Panc1 (cell line): Measurements from ENCODE around the gene AGPAT1. TPM values are rescaled to one million over a fixed set of nuclear protein-coding genes. Genes with fewer than 3 reads are reported as not detected.

Source experiments
- ATAC-seq: fragments of 200-7000 bp; cut with Tn5 transposase; 2 replicates; pipeline ENCODE4 v1.9.1; 2020; ENCODE audit warnings: mild to moderate bottlenecking, moderate library complexity
- BruUV-seq: library from RNA; stranded (reverse); fragments of 400-500 nt; replicated peaks from 2 replicates; lab custom pipeline; 2021; lab: Mats Ljungman, UMichigan
- CTCF ChIA-PET: fragments of 300-600 bp; sonication (Branson Sonifier 250); formaldehyde crosslinking; loops from one replicate; lab custom pipeline; 2022; ENCODE audit warnings: antibody characterized with exemption; lab: Charles Lee
- POLR2A ChIA-PET: fragments of 300-600 bp; sonication (Branson Sonifier 250); formaldehyde crosslinking; loops from one replicate; lab custom pipeline; 2022; ENCODE audit warnings: antibody characterized with exemption; lab: Charles Lee
- DNase-seq: peaks from one replicate; pipeline ENCODE4 v3.0.0-alpha.2; 2010; ENCODE audit warnings: low read depth, low spot score
- H3K27ac ChIP-seq: 2 replicates; pipeline ENCODE4 v1.5.1; 2011; ENCODE audit warnings: mild to moderate bottlenecking, low read length, inconsistent platforms
- H3K27me3 ChIP-seq: fragments of 200-500 bp; sonication (Bioruptor generic); 2 replicates; pipeline ENCODE4 v1.6.0; 2014; ENCODE audit warnings: low read length, inconsistent platforms; ENCODE audit not compliant: control insufficient read depth, insufficient read depth
- H3K36me3 ChIP-seq: fragments of 200-500 bp; sonication (Bioruptor generic); 2 replicates; pipeline ENCODE4 v1.5.1; 2014; ENCODE audit warnings: inconsistent platforms, mild to moderate bottlenecking, low read length, moderate library complexity; ENCODE audit not compliant: control insufficient read depth, insufficient read depth
- H3K4me1 ChIP-seq: 2 replicates; pipeline ENCODE4 v1.5.1; 2011; ENCODE audit warnings: inconsistent platforms, mild to moderate bottlenecking, low read length, moderate library complexity; ENCODE audit not compliant: control insufficient read depth, insufficient read depth
- H3K4me3 ChIP-seq, 2 experiments: 2 replicates each; pipeline ENCODE4 v1.5.1; 2011 to 2012; ENCODE audit warnings: low read depth in 2 of 2, low read length in 2 of 2, mild to moderate bottlenecking in 2 of 2, inconsistent platforms in 1 of 2, moderate library complexity in 1 of 2
- H3K9me3 ChIP-seq: fragments of 200-500 bp; sonication (Bioruptor generic); 2 replicates; pipeline ENCODE4 v1.5.1; 2014; ENCODE audit warnings: low read depth, mild to moderate bottlenecking, inconsistent platforms, low read length, moderate library complexity; ENCODE audit not compliant: control insufficient read depth, insufficient read depth
- POLR2AphosphoS5 ChIP-seq: IDR thresholded peaks from 2 replicates; pipeline ENCODE4 v1.6.1; 2012; ENCODE audit warnings: mild to moderate bottlenecking, low read depth, low read length, moderate library complexity
- SIN3A ChIP-seq: IDR thresholded peaks from 2 replicates; pipeline ENCODE4 v1.6.1; 2012; ENCODE audit warnings: low read depth, mild to moderate bottlenecking, low read length, moderate library complexity, borderline replicate concordance; ENCODE audit not compliant: insufficient read depth
- TCF7L2 ChIP-seq: IDR thresholded peaks from 2 replicates; pipeline ENCODE4 v1.6.1; 2011; ENCODE audit warnings: mild to moderate bottlenecking, low read depth, low read length, inconsistent platforms
- in situ Hi-C: cut with HindIII; loops from 2 replicates; pipeline ENCODE4 v1.10.0; 2016; ENCODE audit warnings: low sequenced_read_pairs, low pct_unique_long_range_greater_than_20kb
- intact Hi-C: fragments of 100-400 bp; cut with micrococcal nuclease; formaldehyde crosslinking; loops from one replicate; pipeline ENCODE4 v1.10.0; 2022; ENCODE audit not compliant: unreplicated experiment
- total RNA-seq: library from RNA; stranded (reverse); gene quantifications from one replicate; pipeline ENCODE4 v1.2.1, GENCODE V29; 2021; ENCODE audit not compliant: unreplicated experiment
- TF ChIP-seq, protein P1 (sequence below), 2 experiments: IDR thresholded peaks; 2 replicates each; pipeline ENCODE4 v1.6.1; 2011 to 2012; ENCODE audit warnings: low read depth in 2 of 2, control low read depth in 1 of 2, low read length in 1 of 2, mild to moderate bottlenecking in 1 of 2, moderate library complexity in 1 of 2; ENCODE audit not compliant: insufficient read depth in 1 of 2
- TF ChIP-seq, protein P2 (sequence below): fragments of 450-650 bp; IDR thresholded peaks from 2 replicates; pipeline ENCODE4 v1.5.1; 2017; ENCODE audit warnings: mild to moderate bottlenecking

AGPAT1 gene
- total RNA-seq, 1 experiment from 2014 or later = 88.4 TPM

GRCh38 chr6:32176476-32177182, 745 bp upstream of the AGPAT1 start:
- CTCF ChIA-PET = interaction anchor here (1.4 kb wide), 1 partner anchor 19 kb away, joined by 3 read pairs; no protein-coding TSS in a partner anchor
- POLR2A ChIA-PET = interaction anchor here (0.6 kb wide), 1 partner anchor 246 kb away, joined by 5 read pairs; no protein-coding TSS in a partner anchor
- Histone ChIP-seq H3K27ac (peak overlapping the region; percentile 98), H3K4me1 (peaks cover 37% of the 10 kb centered on the region), H3K36me3 (0 out of 2 replicates have a peak, but pooled peaks cover 3% of the 10 kb centered on the region), H3K9me3 (no peaks in the 10 kb centered on the region), H3K27me3 (no peaks in the 10 kb centered on the region), H3K4me3 (peak overlapping the region; percentile 61 to 64)
- no peak for ATAC-seq
- intact Hi-C loops (no loop called here), in situ Hi-C loops (no loop called here)
- no TSS peak for BruUV-seq
- DNase-seq = no peak
- TF ChIP-seq, protein P1, sequence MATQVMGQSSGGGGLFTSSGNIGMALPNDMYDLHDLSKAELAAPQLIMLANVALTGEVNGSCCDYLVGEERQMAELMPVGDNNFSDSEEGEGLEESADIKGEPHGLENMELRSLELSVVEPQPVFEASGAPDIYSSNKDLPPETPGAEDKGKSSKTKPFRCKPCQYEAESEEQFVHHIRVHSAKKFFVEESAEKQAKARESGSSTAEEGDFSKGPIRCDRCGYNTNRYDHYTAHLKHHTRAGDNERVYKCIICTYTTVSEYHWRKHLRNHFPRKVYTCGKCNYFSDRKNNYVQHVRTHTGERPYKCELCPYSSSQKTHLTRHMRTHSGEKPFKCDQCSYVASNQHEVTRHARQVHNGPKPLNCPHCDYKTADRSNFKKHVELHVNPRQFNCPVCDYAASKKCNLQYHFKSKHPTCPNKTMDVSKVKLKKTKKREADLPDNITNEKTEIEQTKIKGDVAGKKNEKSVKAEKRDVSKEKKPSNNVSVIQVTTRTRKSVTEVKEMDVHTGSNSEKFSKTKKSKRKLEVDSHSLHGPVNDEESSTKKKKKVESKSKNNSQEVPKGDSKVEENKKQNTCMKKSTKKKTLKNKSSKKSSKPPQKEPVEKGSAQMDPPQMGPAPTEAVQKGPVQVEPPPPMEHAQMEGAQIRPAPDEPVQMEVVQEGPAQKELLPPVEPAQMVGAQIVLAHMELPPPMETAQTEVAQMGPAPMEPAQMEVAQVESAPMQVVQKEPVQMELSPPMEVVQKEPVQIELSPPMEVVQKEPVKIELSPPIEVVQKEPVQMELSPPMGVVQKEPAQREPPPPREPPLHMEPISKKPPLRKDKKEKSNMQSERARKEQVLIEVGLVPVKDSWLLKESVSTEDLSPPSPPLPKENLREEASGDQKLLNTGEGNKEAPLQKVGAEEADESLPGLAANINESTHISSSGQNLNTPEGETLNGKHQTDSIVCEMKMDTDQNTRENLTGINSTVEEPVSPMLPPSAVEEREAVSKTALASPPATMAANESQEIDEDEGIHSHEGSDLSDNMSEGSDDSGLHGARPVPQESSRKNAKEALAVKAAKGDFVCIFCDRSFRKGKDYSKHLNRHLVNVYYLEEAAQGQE (IDR thresholded peaks at IDR 0.05; ENCODE audit: insufficient read depth in 1 of 2, low read depth in 2 of 2, low read length in 1 of 2) = no peak
- no peak for TF ChIP-seq POLR2AphosphoS5
- TF ChIP-seq TCF7L2 = no peak
- TF ChIP-seq, protein P2, sequence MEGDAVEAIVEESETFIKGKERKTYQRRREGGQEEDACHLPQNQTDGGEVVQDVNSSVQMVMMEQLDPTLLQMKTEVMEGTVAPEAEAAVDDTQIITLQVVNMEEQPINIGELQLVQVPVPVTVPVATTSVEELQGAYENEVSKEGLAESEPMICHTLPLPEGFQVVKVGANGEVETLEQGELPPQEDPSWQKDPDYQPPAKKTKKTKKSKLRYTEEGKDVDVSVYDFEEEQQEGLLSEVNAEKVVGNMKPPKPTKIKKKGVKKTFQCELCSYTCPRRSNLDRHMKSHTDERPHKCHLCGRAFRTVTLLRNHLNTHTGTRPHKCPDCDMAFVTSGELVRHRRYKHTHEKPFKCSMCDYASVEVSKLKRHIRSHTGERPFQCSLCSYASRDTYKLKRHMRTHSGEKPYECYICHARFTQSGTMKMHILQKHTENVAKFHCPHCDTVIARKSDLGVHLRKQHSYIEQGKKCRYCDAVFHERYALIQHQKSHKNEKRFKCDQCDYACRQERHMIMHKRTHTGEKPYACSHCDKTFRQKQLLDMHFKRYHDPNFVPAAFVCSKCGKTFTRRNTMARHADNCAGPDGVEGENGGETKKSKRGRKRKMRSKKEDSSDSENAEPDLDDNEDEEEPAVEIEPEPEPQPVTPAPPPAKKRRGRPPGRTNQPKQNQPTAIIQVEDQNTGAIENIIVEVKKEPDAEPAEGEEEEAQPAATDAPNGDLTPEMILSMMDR = no peak
- no peak for TF ChIP-seq SIN3A

DNA sequence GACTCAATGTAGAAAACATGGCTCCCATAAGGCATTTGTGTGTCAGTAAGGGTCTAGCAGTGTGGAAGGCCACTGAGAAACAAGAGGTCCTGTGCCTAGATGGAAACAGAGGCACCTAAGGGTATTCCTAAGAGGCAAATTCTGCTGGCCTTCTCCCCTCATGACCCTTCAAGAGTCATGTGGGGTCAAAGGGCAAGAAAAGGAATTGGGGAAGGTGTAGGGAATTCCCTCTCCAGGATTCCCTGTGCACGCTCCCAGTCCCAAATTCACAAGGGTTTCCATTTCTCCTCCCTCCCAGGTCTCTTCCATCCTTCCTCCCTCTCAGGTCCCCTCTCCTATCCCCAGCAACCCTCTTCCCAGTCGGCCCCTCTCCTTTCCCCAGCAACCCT, 568 bp downstream of the AGPAT1 start:
- ATAC-seq (no peak), DNase-seq (no peak)
- in situ Hi-C loops (no loop called here), intact Hi-C loops (no loop called here)
- Histone ChIP-seq H3K4me1 (peaks cover 37% of the 10 kb centered on the region), H3K9me3 (no peaks in the 10 kb centered on the region), H3K4me3 (peak overlapping the region; percentile 61 to 64), H3K36me3 (0 out of 2 replicates have a peak, but pooled peaks cover 4% of the 10 kb centered on the region), H3K27ac (peak overlapping the region; percentile 98), H3K27me3 (no peaks in the 10 kb centered on the region)
- TSS peak; percentile 86 for BruUV-seq
- POLR2A ChIA-PET = no interaction called here
- CTCF ChIA-PET = no interaction called here
- TF ChIP-seq, protein P2 = no peak
- TF ChIP-seq TCF7L2 = no peak
- no peak for TF ChIP-seq SIN3A
- no peak for TF ChIP-seq POLR2AphosphoS5
- TF ChIP-seq, protein P1 (IDR thresholded peaks at IDR 0.05; ENCODE audit: insufficient read depth in 1 of 2, low read depth in 2 of 2, low read length in 1 of 2) = no peak
